Caki2 (cell line): ENCODE results near the gene NRG2. TPM values are rescaled to one million over a fixed set of nuclear protein-coding genes. Genes with fewer than 3 reads are reported as not detected.

Source experiments
- DNase-seq: peaks from one replicate; pipeline ENCODE4 v3.0.0-alpha.2; 2015; ENCODE audit warnings: low read depth
- in situ Hi-C: cut with HindIII; loops from 2 replicates; pipeline ENCODE4 v1.10.0; 2016; ENCODE audit warnings: low sequenced_read_pairs, low pct_unique_long_range_greater_than_20kb, mixed read lengths
- total RNA-seq: library from RNA; depleted of rRNA; stranded (reverse); fragments of >200 nt; shearing (Covaris generic); gene quantifications from 2 replicates; pipeline ENCODE4 v1.2.3, GENCODE V29; 2014; ENCODE audit warnings: low replicate concordance

The NRG2 gene
- total RNA-seq, 1 experiment from 2014 or later, result 6.8 TPM

DNA sequence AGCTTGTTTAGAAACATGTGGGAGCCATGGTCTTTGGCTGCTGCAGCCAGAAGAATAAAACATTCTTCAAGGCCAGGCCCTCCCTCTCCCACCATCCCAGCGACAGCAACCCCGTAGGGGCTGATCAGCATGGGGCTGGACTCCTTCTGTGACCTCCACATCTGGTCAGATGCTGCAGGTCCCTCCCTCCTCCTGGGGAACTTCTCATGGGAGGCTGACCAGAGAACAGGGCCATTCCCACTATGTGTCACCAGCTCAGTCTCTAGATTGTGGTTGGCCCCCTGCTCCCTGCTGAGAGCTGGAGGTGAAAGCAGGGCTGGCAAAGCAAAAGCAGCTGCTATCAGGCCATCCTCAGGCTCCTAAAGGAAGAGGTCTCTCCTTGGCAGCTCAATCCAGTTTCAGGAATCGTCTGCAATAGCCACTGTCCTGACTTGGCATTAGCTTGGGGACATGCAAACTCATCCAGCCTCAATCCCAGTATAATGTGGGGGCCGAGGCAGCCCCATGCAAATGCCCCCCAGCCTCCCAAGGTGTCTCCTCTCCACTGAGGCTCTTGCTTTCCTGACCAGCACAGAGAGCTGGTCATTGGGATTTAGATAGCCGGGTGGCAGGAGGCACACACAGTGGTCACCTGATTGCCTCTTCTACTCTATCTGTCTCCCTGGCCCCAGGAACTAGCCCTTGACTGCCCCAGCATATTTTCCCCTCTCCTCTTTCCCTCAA, 81.5 kb downstream of the NRG2 start:
- no peak for DNase-seq
- in situ Hi-C loops, result no loop called here

DNA sequence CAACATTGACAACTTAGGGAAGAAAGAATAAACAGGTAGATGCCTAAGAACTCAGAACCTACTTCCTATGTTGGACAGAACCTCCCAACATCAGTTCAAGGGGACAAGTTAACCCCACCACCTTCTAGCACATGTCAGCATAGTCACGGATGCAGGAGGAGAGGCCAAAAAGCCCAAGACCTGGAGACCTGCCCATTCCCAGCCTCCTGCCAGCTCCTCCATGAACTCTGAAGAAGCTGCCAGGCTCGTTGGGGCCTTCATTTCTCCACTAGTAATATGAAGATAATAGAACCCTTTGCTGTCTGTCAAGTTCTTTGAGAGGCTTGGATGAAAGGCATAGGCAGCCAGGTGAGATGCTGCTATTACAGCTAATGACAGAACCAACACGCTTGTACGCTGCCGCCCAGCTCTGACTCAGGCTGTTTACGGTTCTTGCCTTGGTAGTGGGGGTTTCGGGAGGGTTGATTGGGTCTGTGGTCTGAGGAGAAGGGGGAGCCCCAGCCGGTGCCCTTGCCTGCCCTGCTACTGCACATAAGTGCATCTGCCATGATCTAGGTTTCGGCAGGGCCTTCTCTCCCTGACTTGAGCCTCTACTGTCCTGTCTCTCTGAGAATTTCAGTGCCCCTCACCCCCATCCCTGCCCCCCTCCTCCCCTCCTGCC, 82.2 kb downstream of the NRG2 start:
- in situ Hi-C loops, result no loop called here

DNA sequence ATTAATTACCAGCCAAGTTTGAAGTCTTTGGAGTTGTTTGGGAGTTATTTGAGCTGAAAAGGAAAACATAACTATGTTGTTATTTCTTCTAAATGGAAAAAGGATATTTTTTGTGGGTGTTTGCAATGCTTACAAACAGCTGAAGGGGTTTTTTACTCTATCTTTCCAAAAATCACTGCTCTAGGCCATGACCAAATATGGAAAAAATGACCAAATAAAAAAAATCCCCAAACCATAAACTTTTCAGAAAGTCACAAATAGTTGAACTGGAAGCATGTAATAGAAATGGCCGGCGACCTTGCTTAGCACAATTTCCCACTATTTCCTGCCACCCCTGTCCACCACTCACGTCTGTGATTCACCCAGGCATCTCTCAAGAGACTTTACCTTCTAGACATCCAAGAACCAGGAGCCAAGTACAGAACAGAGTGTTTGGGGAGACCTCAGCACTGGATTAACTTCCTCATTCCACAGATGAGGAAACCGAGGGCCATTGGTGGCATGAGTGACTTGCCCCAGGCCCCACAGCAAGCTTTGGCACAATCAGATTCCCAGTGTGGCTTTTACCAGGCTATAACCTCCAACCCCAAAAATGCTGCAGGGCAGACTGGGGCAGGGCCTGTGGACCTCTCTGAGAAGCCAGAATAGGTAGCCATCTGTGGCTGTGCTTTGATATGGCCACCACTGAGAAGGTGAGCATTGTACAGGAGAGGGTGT, 84.5 kb downstream of the NRG2 start:
- in situ Hi-C loops, result no loop called here
- no peak for DNase-seq

More for the DNA sequence above, 82.2 kb downstream of the NRG2 start:
- DNase-seq, result no peak

DNA sequence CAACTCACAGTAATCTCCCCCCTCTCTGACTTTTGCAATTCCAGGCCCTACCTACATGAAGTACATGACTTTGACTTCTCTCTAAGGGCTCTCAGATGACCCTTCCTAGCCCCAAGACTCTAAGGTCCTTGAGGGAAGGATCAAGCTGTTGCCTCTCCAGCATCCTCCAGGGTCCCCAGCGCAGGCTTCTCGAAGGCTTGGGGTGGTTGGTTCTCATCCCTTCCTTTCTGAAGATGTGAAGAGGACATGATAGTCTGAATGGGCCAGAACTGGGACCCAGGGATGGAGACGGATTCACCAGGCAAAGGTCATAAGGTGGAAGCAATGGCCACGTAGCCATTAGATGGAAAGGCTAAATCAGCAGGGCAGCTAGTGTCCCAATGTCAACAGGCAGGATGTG, 86.8 kb downstream of the NRG2 start:
- in situ Hi-C loops, result no loop called here
- no peak for DNase-seq

DNA sequence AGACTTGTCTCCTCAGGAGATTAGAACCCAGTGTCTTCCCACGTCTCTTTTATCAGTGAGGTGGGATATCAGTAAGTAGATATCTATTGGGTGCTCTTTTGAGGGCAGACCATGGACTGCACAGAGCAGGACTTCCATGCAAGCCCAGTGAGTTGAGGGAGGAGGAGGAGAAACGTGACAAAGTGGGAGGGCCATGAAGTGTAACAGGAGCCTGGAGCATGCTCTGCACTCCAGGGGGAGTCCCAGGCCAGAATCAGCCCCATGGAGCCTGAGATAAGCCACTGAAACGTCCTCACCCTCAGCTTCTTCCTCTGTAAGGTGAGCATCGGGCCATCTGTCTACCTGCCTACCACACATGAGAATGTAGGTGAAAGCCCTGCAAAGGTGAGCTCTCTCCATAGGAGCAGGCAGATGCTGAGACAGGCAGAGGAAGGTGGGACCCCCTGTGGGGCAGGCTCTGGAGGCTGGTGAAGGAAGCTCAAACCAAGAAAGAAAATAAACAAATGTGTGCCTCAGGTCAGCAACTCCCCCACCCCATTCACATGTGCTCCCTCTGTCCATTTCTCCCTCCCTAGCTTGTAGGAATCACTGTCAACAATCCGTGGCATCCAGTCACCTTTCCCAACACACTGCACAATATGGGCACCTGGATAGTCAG, 87.4 kb downstream of the NRG2 start:
- in situ Hi-C loops, result no loop called here
- no peak for DNase-seq

DNA sequence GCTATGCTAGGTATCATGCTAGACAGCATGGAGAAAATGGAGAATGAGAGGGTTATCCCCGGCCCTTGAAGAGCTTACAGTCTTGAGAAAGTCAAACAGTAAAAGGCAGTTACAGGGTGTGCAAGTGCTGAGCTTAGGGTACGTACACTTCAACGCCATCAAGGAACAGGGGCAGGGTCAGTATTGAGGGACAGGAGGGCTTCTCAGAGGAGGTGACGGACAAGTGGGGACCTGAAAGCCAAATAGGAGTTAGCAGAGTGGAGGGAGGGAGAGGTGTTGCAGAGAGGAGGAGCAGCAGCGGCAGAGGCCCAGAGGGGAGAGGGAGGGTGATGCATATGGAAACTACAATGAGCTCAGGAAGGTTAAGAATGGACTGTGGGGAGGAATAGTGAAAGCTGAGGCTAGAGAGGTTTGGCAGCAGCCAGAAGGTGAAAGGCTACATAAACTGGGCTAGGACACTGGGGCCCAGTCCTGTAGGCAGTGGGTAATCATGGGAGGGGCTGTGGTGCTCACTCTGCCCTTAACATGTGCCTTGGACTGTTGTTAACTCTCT, 88.0 kb downstream of the NRG2 start:
- no peak for DNase-seq
- in situ Hi-C loops, result no loop called here

DNA sequence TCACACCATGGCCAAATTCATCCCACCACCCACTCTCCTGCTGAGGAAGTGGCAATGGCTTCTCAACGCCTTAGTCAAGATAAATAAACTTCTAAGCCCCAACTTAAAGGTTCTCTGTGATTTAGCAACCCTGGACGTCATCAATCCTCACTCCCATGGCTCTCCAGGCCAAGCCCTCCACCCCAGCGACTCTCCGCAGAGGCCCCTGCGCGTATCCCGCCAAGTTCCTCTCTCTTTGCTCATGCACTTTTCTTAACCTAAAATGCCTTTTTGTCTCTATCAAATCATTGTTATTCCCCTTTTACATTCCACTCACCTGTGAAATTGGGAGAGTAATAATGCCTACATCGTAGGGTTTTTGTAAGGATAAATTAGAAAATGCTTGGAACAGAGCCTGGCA, 88.6 kb downstream of the NRG2 start:
- in situ Hi-C loops, result no loop called here

DNA sequence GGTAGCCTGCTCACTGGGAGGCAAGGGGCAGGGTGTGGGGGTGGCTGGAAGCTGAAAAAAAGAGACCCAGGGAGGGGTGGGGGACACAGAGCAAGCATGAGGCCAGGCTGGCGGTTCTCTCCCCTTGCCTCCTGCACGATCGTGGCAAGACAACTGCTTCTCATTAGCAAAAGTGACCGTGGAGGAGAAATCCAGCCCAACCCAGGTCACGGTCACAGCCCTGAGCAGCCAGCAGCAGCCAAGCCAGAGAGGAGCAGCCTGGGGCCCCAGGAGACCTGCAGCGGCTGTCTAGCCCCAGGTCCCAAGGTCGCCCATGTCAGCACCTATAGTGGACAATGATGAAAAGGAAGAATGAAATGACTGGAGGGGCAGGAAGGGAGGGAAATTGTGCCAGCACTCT, 89.1 kb downstream of the NRG2 start:
- no peak for DNase-seq
- in situ Hi-C loops, result no loop called here

More for the DNA sequence above, 88.6 kb downstream of the NRG2 start:
- DNase-seq, result no peak

DNA sequence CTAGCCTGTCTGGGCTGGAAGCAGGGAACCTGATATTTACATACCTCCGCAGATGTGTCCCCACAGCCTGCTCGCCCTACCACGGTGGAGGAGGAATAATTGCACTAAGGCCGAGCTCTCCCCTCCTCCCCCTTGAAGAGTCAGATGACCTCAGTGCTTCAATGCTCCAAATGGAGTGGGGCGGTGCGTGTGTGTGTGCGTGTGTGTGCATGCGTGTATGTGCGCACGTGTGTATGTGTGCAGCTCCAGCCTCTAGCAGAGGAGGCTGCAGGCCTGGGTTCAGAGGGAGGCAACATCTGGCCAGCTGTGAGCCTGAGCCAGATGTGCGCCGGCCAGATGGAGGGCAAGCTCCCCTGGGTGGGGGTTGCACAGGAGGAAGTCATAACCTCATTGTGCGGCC, 90.5 kb downstream of the NRG2 start:
- in situ Hi-C loops, result no loop called here

DNA sequence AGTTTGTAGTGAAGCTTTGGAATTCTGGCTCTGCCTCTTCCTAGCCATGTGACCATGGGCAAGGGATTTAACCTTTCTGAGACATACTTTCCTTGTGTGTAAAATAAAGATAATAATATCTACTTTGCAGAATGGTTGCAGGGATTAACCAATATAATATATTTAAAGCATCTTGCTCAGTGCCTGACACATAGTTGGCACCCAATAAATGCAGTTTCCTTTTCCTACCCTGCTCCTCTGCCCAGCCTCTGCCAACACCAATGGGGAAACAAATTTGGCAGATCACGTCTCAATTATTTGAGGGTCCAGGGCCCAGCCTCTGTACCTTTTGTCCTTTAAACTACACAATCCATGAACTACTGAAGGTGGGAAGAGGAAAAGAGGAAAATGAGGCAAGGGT, 91.1 kb downstream of the NRG2 start:
- in situ Hi-C loops, result no loop called here
- DNase-seq, result no peak

More for the DNA sequence above, 90.5 kb downstream of the NRG2 start:
- no peak for DNase-seq

DNA sequence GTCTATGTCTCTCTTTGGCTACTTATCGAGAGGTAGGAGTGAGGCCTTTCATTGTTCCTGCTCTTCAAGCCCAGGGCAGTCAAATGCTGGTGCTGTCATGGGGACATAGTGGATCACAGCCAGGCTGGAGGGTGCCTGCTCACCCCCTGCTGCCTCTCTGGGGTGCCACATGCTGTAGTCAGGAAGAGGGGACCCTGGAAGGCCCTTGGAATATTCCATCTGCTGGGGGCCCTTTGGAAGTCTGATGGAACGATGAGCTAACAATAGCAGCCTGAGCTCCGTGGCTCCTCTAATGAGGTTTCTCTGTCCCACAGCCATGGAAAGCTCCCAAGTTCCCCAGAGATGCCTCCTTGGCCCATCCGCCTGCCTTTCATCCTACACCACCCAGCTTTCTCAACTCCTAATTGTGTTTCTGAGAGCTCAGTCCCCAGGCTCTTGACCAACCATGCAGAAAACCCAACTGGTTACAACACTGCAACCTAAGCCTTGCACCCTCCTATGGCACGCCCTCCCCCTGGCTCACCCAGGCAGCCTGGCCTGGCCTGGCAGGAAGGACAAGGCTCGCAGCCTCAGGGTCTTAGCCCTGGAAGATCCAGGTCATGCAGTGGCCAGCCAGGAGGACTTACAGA, 91.7 kb downstream of the NRG2 start:
- no peak for DNase-seq
- in situ Hi-C loops, result no loop called here

DNA sequence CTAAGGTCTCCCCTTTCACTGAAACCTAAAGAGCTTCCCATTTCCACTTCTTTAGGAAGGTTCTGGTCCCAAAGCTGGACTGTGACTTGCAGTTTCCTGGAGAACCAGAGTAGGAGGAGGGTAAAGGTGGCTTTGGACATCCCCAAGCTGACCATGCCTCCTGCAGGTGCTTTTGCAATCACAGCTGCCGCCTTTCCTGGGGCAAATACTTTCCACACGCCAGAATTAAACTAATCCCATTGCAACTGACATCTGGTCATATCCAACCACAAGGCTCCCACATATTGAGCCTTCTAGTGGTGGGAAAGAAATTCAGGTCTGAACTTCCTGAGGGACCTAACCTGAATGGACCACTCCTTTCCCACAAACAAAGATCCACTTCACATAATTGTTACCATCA, 92.7 kb downstream of the NRG2 start:
- in situ Hi-C loops, result no loop called here
- DNase-seq, result no peak

DNA sequence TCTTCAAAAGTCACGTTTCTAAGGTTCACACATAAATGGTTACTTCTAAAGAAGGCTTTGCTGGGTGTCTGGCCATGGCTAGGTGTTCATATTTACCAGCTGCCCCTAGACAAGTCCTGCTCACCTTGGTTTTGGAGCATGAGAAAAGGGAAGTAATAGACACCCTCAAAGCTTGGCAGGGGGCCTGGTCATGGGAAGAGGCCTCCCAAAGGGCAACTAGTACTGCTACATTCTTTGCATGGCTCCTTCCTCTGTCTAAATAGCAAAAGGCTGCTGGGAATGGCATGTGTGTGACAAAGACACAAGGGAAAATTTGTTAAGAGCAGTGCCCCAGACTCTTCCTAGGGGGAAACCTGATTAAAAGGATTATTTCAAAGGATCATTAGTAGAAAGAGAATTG, 93.4 kb downstream of the NRG2 start:
- in situ Hi-C loops, result no loop called here
- no peak for DNase-seq

DNA sequence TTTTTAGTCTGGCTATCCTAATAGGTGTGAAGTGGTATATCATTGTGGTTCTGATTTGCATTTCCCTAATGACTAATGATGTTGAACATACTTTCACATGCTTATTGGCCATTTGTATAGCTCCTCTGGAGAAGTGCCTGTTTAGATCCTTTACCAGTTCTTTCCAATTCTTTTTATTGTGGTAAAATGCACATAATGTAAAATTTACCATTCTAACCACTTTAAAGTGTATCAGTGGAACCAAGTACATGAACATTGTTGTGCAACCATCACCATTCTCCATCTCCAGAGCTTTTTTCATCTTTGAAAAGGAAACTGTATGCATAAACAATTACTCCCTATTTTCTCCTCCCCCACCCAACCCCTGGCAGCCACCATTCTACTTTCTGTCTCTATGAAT, 95.4 kb downstream of the NRG2 start:
- DNase-seq, result no peak
- in situ Hi-C loops, result no loop called here

DNA sequence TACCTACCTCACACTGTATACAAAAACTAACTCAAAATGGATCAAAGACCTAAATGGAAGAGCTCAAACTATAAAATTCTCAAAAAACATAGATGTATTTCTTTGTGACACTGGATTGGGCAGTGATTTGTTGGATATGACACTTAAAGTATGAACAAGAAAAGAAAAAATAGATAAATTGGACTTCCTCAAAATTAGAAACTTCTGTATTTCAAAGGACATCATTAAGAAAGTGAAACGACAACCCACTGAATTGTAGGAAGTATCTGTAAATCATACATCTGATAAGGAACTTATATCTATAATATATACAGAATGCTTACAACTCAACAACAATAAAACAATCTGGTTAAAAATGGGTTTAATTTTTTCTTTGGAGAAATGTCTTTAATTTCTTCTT, 96.7 kb downstream of the NRG2 start:
- DNase-seq, result no peak
- in situ Hi-C loops, result no loop called here

DNA sequence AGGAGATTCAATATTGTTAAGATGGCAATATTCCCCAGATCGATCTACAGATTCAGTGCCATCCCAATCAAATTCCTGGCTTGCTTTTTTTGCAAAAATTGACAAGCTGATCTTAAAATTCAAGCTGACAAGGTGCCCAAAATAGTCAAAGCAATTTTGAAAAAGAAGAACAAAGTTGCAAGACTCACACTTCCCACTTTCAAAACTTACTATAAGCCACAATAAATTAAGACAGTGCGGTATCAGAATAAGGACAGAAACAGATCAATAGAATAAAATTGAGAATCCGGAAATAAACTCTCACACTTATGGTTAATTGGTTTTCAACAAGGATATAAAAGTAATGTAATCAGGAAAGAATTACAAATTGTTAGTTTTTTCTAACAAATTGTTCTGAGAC, 97.1 kb downstream of the NRG2 start:
- DNase-seq, result no peak
- in situ Hi-C loops, result no loop called here

DNA sequence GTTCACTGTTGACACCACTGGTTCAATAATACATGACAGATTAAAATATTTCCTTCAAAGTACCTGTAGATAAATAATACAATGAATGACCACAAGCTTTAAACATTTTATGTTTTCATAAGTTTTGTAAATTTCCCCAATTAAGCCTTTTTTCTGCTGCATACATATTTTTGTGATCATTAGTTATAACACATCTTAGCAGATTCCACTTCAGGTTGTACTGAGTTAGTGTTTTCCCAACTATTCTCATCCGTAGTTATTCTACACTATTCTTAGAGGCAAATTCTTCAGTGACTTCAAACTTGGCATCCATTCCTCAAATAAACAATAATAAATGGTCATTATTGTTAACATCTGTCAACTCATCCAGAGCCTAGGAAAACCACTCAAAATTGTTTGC, 100.9 kb downstream of the NRG2 start:
- DNase-seq, result no peak
- in situ Hi-C loops, result no loop called here

DNA sequence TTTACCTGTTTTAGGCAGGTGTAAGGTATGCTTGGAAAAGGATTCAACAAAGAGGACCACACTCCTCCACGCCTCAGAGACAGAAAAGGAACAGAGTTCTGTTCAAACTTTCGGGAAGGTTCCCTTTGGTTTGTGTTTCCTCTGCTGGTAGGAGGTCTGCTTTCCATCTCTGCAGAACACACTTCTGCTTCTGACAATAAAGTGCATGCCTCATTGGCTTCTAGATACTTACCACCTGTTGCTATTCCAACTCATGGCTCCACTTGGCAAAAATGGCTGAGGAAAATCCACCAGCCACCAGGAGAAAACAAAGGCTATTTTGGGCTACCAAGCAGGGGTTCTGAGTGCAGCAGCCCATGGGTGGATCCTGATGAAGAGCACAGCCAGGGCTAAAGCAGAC, 112.7 kb downstream of the NRG2 start:
- in situ Hi-C loops, result no loop called here

More for the DNA sequence above, 112.7 kb downstream of the NRG2 start:
- no peak for DNase-seq
